GM10248 (cell line): ENCODE data around the gene PEPD.

ENCODE experiments used
- CTCF ChIA-PET: fragments of 300-600 bp; sonication (Branson Sonifier 250); formaldehyde crosslinking; extraction: SDS; loops from one replicate; lab custom pipeline; 2021; ENCODE audit warnings: antibody characterized with exemption; lab: Yijun Ruan, JAX
- POLR2A ChIA-PET: fragments of 350-650 bp; sonication (Branson Sonifier 250); formaldehyde crosslinking; extraction: SDS; loops from one replicate; lab custom pipeline; 2020; ENCODE audit warnings: antibody characterized with exemption; lab: Yijun Ruan, JAX
- DNase-seq: peaks from one replicate; pipeline ENCODE4 v3.0.0; 2012; ENCODE audit errors: extremely low spot score
- CTCF ChIP-seq: IDR thresholded peaks from 2 replicates; pipeline ENCODE4 v1.5.1; 2012; ENCODE audit warnings: mild to moderate bottlenecking, low read depth; ENCODE audit errors: extremely low read depth, missing control alignments, control extremely low read depth

Gene PEPD

GRCh38 chr19:33432015-33432414, 89.6 kb downstream of the PEPD start:
- TF ChIP-seq CTCF: no peak
- ChIA-PET CTCF (interaction anchor here (1.4 to 5.4 kb wide), 5 partner anchors 13 to 346 kb away, joined by 7 to 58 read pairs (median 8); no protein-coding TSS in a partner anchor), POLR2A (no interaction called here)
- DNase-seq: no peak

- ChIA-PET CTCF (interaction anchor here (0.6 to 5.4 kb wide), 27 partner anchors 9 to 712 kb away, joined by 3 to 65 read pairs (median 3); partner anchors contain the start of gene CEBPG), POLR2A (no interaction called here)
- peak; percentile 75 for DNase-seq
- peak; percentile 93 for TF ChIP-seq CTCF
Observed at GRCh38 chr19:33430674-33431277, 90.8 kb downstream of the PEPD start.

GRCh38 chr19:33429891-33430673, 91.5 kb downstream of the PEPD start:
- POLR2A ChIA-PET: no interaction called here
- no peak for TF ChIP-seq CTCF
- CTCF ChIA-PET: interaction anchor here (0.6 to 5.4 kb wide), 22 partner anchors 8 to 713 kb away, joined by 3 to 65 read pairs (median 3); partner anchors contain the start of gene CEBPG
- no peak for DNase-seq

- POLR2A ChIA-PET: interaction anchor here (0.5 kb wide), 1 partner anchor 1039 kb away, joined by 3 read pairs; no protein-coding TSS in a partner anchor
- no peak for TF ChIP-seq CTCF
- no peak for DNase-seq
- CTCF ChIA-PET: interaction anchor here (2.1 to 5.4 kb wide), 4 partner anchors 12 to 342 kb away, joined by 6 to 65 read pairs (median 38); no protein-coding TSS in a partner anchor
Observed at GRCh38 chr19:33428627-33429125, 92.9 kb downstream of the PEPD start.

GRCh38 chr19:33427801-33428626, 93.6 kb downstream of the PEPD start:
- ChIA-PET CTCF (interaction anchor here (1.5 to 5.4 kb wide), 4 partner anchors 11 to 343 kb away, joined by 3 to 58 read pairs (median 12); no protein-coding TSS in a partner anchor), POLR2A (interaction anchor here (0.5 kb wide), 1 partner anchor 1040 kb away, joined by 3 read pairs; no protein-coding TSS in a partner anchor)
- DNase-seq: no peak
- no peak for TF ChIP-seq CTCF
